ENCODE data around the gene PARN. TPM values are rescaled to one million over a fixed set of nuclear protein-coding genes. Genes with fewer than 3 reads are reported as not detected.
A peak's percentile ranks its signal among the peaks of the same experiment; 100 is the strongest.

The PARN gene
- total and polyA plus RNA-seq, 7 donors: 14.4 to 75.3 (median 33.6) TPM

- Histone ChIP-seq H3K36me3 (peaks cover 18 to 99% (median 56%) of the 10 kb centered on the region in 4 donors), H3K4me3 (no peak overlapping the region), H3K27ac (no peak overlapping the region), H3K4me1 (no peaks in the 10 kb centered on the region), H3K9me3 (no peaks in the 10 kb centered on the region), H3K27me3 (no peaks in the 10 kb centered on the region)
- TF ChIP-seq, protein P1, sequence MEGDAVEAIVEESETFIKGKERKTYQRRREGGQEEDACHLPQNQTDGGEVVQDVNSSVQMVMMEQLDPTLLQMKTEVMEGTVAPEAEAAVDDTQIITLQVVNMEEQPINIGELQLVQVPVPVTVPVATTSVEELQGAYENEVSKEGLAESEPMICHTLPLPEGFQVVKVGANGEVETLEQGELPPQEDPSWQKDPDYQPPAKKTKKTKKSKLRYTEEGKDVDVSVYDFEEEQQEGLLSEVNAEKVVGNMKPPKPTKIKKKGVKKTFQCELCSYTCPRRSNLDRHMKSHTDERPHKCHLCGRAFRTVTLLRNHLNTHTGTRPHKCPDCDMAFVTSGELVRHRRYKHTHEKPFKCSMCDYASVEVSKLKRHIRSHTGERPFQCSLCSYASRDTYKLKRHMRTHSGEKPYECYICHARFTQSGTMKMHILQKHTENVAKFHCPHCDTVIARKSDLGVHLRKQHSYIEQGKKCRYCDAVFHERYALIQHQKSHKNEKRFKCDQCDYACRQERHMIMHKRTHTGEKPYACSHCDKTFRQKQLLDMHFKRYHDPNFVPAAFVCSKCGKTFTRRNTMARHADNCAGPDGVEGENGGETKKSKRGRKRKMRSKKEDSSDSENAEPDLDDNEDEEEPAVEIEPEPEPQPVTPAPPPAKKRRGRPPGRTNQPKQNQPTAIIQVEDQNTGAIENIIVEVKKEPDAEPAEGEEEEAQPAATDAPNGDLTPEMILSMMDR (IDR thresholded peaks at IDR 0.05): no peak
- TF ChIP-seq POLR2AphosphoS5 (IDR thresholded peaks at IDR 0.05): no peak
- no peak for TF ChIP-seq POLR2A (IDR thresholded peaks at IDR 0.05)
- TF ChIP-seq EP300 (IDR thresholded peaks at IDR 0.05): no peak
- intact Hi-C loops (cut with DNase I): no loop called here
- DNase-seq: no peak
- WGBS, 2 donors: 76 to 97% methylated on average over 6 of the region's 6 CpGs
Observed at GRCh38 chr16:14606102-14606501, 24.0 kb downstream of the PARN start.

DNA sequence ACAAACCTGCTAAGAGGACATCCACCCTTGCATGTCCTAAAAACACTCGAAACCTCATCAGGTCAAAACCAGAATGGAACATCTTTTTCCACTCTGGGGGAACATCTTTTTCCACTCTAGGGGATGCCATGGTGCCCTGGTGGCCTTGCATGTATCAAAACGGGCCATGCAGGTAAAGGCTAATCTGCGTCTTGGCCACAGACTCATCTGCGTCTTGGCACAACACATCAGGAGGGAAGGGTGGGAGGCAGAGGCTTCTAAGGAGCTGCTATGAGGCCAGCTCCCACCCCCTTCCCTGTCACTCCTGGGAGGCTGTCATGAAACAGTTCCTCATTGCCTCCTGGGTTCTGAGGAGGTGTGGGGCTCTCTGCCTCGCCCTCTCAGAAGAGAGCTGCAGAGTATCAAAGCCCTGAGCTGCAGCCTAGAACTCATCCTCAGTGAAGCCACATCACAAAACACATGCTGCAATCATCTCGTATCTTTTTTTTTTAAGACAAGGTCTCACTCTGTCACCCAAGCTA, 27.6 kb downstream of the PARN start:
- H3K27me3 ChIP-seq: no peaks in the 10 kb centered on the region
- no peaks in the 10 kb centered on the region for H3K9me3 ChIP-seq
- 86 to 91% methylated on average over 6 of the region's 6 CpGs for WGBS, 2 donors
- no peak overlapping the region for H3K27ac ChIP-seq
- peaks cover 17 to 99% (median 33%) of the 10 kb centered on the region in 4 donors for H3K36me3 ChIP-seq
- no peaks in the 10 kb centered on the region for H3K4me1 ChIP-seq
- DNase-seq: no peak
- intact Hi-C loops (cut with DNase I): no loop called here
- TF ChIP-seq EP300 (IDR thresholded peaks at IDR 0.05) (no peak), POLR2A (IDR thresholded peaks at IDR 0.05) (no peak), POLR2AphosphoS5 (IDR thresholded peaks at IDR 0.05) (no peak)
- TF ChIP-seq, protein P1 (IDR thresholded peaks at IDR 0.05): no peak
- no peak overlapping the region for H3K4me3 ChIP-seq

GRCh38 chr16:14600164-14600563, 29.9 kb downstream of the PARN start:
- H3K27ac ChIP-seq: no peak overlapping the region
- DNase-seq: no peak
- no peaks in the 10 kb centered on the region for H3K4me1 ChIP-seq
- no peaks in the 10 kb centered on the region for H3K9me3 ChIP-seq
- WGBS, 2 donors: 33 to 61% methylated on average over 2 of the region's 2 CpGs
- TF ChIP-seq, protein P1 (IDR thresholded peaks at IDR 0.05): peak in 2 of 4 experiments; percentile 36 to 38
- no peak for TF ChIP-seq POLR2AphosphoS5 (IDR thresholded peaks at IDR 0.05)
- no peaks in the 10 kb centered on the region for H3K27me3 ChIP-seq
- H3K4me3 ChIP-seq: no peak overlapping the region
- peaks cover 10 to 99% (median 22%) of the 10 kb centered on the region in 4 donors for H3K36me3 ChIP-seq
- intact Hi-C loops (cut with DNase I): no loop called here

GRCh38 chr16:14586637-14587305, 43.3 kb downstream of the PARN start:
- no peak overlapping the region for H3K27ac ChIP-seq
- 79 to 84% methylated on average over 3 of the region's 3 CpGs for WGBS, 2 donors
- peaks cover 10 to 97% (median 40%) of the 10 kb centered on the region in 4 donors for H3K36me3 ChIP-seq
- H3K9me3 ChIP-seq: no peaks in the 10 kb centered on the region
- H3K4me3 ChIP-seq: no peak overlapping the region
- H3K4me1 ChIP-seq: no peaks in the 10 kb centered on the region
- intact Hi-C loops (cut with DNase I): no loop called here
- TF ChIP-seq POLR2A (IDR thresholded peaks at IDR 0.05) (no peak), POLR2AphosphoS5 (IDR thresholded peaks at IDR 0.05) (no peak), EP300 (IDR thresholded peaks at IDR 0.05) (no peak)
- TF ChIP-seq, protein P1 (IDR thresholded peaks at IDR 0.05): no peak
- no peak for DNase-seq
- H3K27me3 ChIP-seq: no peaks in the 10 kb centered on the region

Data from sigmoid colon (tissue), 7 donors.